ENCODE data around the gene DIPK1B.
"Not testable (repeated sequence)": the region's sequence is repeated elsewhere in the genome, so short reads cannot be mapped to it uniquely, and the experiment has no call there.

DNA sequence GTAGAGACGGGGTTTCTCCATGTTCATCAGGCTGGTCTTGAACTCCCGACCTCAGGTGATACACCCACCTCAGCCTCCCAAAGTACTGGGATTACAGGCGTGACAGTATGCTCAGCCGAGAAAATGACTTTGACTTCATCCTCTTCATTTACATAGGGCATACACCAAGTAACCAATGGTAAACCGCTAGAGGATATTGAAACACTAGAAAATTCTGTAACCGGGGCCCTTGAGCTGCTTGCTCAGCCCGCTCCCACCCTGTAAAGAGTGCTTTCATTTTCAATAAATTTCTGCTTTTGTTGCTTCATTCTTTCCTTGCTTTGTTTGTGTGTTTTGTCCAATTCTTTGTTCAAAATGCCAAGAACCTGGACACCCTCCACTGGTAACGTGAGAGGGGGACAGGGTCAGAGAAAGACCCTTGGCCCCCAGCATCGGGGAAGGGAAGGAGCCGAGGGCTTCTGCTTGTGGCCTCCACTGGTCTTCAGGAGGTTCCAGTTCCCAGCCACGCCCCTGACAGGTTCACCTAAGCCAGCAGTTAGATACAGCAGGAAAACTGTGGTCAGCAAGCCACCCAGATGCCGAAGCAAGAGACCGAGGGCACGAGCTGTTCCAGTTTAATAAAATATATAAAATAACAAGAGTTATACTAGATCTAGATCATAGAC lies 53.5 kb downstream of the DIPK1B start:
- not testable (repeated sequence) for TF ChIP-seq POLR2AphosphoS5 (IDR thresholded peaks at IDR 0.05; ENCODE audit: low read depth, low read length); FOXJ3 (CRISPR knock-in tag; IDR thresholded peaks at IDR 0.05); YY1 (IDR thresholded peaks at IDR 0.05; ENCODE audit: low read depth)
- TF ChIP-seq, protein P1, sequence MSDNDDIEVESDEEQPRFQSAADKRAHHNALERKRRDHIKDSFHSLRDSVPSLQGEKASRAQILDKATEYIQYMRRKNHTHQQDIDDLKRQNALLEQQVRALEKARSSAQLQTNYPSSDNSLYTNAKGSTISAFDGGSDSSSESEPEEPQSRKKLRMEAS (IDR thresholded peaks at IDR 0.05; ENCODE audit: low read depth) = not testable (repeated sequence)

Measured in SK-N-SH (cell line).